SKM-1 treated with dmso at 0.1 percent for 144 hours (cell line): ENCODE data around the gene ZDHHC14.
"Not testable (repeated sequence)": the region's sequence is repeated elsewhere in the genome, so short reads cannot be mapped to it uniquely, and the experiment has no call there.

Experiments
- DNase-seq: peaks from one replicate; lab custom pipeline; 2025; ENCODE audit not compliant: unreplicated experiment; lab: John Stamatoyannopoulos, UW

ZDHHC14 gene

DNA sequence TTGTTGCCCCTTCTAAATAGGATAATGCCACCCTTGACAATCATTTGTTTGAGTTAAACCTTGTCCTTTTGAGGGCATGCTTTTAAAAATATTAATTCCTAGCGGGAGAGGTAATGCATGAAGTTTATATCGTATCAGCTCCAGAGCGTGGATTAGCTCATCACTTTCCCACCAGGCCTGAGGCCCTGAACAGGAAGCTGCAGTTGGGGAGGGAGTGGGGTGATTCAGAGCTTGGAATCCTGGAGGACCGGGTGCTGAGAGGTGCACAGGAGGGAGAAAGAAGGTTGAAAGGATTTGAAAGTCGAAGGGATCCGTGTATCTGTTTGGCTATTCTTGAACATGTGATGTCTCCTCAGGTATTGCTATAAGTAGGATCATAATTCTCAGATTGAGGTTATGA is 25.0 kb downstream of the ZDHHC14 start:
- no peak for DNase-seq

GRCh38 chr6:157406661-157407060 is 25.7 kb downstream of the ZDHHC14 start:
- DNase-seq, result no peak

GRCh38 chr6:157407646-157408045 is 26.7 kb downstream of the ZDHHC14 start:
- no peak for DNase-seq

- DNase-seq, result not testable (repeated sequence)
These were observed 27.4 kb downstream of the ZDHHC14 start for GRCh38 chr6:157408427-157408826.

- no peak for DNase-seq
These were observed 29.1 kb downstream of the ZDHHC14 start for GRCh38 chr6:157410045-157410444.

- DNase-seq, result no peak
These were observed 30.4 kb downstream of the ZDHHC14 start for GRCh38 chr6:157411368-157411767.

DNA sequence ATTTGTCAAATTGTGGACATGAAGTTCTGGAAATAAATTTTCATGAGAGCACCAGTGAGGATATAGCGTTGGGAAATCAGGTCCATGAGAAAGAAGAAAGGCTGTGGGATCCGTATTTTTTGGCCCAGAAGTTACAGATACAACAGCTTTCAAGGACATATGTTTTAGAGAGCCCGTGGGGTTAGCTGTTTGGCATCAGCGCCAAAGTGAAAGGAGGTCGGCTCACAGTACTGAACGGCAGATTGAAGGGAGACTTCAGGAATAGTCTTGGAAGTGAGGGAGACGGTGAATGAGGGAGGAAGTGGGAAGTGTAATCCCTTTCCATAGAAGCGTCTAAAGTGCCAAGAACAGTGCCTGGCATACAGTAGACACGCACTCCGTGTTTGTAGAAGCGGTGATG is 31.8 kb downstream of the ZDHHC14 start:
- DNase-seq, result no peak

DNA sequence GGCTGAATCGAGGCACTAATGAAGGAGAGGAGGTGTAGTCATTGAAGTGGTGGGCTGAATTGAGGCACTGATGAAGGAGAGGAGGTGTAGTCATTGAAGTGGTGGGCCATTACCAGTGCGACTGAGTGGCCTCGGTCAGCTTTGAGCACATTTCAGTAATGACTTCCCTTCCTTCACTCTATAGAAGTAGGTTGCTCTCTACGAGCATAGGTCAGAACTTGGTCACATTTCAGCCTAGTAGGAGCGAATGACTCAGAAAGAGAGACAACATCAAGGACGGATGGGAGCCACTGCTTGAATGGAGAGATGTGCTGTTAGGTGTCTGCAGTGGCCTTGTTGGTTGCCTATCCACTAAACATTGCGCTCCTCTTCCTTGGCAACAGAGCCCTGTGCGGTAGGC is 39.5 kb downstream of the ZDHHC14 start:
- DNase-seq, result no peak

DNA sequence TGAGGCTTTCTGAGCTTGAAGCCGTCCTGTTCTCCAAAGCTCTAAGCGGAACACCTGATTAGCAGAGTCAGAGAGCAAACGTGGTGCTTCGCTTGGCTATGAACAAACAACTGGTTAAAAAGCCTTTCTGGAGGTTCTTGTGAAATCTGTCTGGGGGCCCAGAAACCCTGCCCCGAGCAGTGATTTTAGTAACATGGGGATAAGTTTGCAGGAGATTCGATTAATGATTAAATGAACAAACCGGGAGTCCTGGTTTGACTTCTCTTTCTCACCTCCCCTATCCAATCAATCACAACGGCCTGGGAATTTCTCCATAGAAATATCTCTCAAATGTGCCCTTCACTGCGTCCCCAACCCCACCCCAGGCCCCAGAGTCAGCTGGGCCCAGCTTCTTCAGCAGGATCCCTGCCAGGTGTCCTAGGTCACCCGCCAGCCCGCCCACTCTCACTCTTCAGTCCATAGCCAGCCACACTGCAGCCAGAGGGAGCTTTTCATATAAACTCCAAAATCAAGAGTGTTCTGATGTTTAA is 43.6 kb downstream of the ZDHHC14 start:
- DNase-seq, result no peak

GRCh38 chr6:157427969-157428368 is 47.0 kb downstream of the ZDHHC14 start:
- no peak for DNase-seq

DNA sequence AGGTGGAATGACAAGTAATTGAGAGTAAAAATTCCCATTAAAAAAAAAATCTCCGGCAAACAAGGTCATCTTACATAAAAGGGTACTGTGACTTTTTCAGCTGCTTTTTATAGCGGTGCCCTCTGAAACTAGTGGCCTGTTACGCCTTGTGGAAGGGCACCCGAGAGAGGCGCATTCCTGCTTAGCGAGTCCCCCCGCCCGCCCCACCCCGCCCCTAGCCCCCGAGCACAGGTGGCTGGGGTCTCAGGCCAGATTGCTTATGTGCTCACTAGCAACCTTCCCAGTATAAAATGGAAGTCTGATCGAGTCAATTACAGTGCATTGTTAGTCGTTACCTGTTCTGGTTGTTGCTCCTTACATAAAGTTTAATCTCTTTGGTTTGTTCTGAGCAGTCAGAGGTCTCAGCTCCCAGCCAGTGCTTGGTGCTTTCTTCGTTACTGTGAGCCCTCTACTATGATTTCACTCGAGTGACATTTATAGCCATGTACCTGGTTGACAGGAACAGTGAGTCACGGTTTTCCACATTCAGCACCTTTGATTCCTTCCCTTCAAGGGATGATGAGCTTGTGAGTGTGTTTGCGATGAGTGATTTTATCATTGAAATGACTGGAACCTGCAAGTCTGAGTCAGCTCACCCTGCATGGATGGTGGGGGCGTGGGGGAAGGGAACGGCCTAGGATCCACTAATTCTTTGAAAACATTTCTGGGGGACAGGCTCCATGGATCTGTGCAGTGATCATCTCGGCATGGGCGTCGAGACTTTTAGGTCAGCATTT is 47.6 kb downstream of the ZDHHC14 start:
- no peak for DNase-seq

DNA sequence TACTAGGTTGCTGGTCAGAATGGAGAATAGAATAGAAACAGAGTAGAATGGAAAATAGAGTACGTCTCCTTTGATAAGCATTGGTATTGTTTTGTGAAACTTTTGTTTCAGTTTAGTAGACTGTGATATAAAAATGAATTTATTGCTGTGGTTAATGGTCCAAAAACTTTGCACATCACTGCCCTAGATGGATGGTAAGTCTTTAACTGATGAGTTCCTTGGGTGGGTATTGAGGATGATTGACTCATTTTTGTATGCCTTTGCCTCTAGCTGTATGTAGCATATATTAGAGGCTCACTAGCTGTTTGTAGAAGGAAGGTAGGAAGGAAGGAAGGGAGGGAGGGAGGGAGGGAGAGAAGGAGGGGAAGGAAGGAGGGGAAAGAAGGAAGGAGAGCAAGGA is 48.3 kb downstream of the ZDHHC14 start:
- no peak for DNase-seq

GRCh38 chr6:157430834-157431233 is 49.8 kb downstream of the ZDHHC14 start:
- DNase-seq, result no peak

DNA sequence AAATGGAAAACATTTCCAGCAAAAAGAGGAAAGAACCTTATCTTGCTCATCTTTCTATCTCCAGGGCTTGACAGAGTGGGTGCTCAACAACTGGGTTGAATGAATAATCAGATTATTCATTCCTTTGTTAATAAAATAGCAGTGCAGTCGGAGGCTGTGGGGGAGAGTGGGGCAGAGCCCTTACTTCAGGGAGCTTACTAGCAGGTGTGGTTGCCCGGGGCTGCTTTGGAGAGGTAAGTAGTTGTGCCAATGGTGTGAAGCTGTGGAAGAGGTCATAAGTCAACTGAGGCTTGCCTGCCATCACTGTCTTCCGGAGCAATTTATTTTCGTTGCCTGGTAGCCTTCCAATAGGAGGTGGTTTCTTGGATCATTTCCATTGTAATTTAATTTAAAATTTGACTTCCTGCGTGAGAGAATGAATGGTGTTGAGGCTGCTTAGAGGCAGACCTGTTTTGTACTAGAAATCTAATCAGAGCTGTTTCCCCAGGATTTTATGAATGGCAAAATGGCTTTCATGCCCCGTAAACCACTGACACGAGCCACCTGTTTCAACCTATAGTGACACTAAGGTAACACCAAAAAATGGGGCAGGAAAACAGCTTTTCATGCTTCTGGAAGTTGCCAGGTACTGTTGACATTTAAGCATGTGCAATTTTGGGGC is 51.4 kb downstream of the ZDHHC14 start:
- no peak for DNase-seq

GRCh38 chr6:157432892-157433265 is 51.9 kb downstream of the ZDHHC14 start:
- DNase-seq, result no peak

- no peak for DNase-seq
These were observed 52.7 kb downstream of the ZDHHC14 start for GRCh38 chr6:157433678-157434081.

GRCh38 chr6:157434349-157435033 is 53.5 kb downstream of the ZDHHC14 start:
- DNase-seq, result no peak

- no peak for DNase-seq
These were observed 55.4 kb downstream of the ZDHHC14 start for GRCh38 chr6:157436219-157436943.

- no peak for DNase-seq
These were observed 56.0 kb downstream of the ZDHHC14 start for GRCh38 chr6:157436944-157437336.

- no peak for DNase-seq
These were observed 57.7 kb downstream of the ZDHHC14 start for GRCh38 chr6:157438611-157439111.

DNA sequence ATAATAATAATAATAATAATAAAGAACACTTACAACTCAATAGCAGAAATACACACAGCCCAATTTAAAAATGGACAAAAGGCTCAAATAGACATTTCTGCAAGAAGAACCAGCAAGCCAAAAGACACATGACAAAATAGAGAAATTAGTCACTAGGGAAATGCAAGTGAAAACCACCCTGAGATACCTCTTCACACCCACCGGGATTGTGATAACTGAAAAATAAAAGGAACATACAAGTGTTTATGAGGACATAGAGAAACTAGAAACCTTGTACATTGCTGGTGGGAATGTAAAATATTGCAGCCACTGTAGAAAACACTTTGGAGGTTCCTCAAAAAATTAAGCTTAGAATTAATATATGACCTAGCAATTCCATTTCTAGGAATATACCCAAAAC is 59.2 kb downstream of the ZDHHC14 start:
- DNase-seq, result no peak
